GM21786 (cell line): ENCODE measurements around the gene GIT1.

Experiments
- ATAC-seq: cut with Tn5 transposase; IDR thresholded peaks from one replicate; pipeline ENCODE4 v1.9.1; 2021; ENCODE audit not compliant: unreplicated experiment

GIT1 gene

GRCh38 chr17:29594519-29595090 lies 5.2 kb upstream of the GIT1 start:
- ATAC-seq, result no peak

GRCh38 chr17:29593591-29594518 lies 4.4 kb upstream of the GIT1 start:
- ATAC-seq, result no peak

GRCh38 chr17:29592850-29593551 lies 3.6 kb upstream of the GIT1 start, which contains the start of gene ANKRD13B:
Gene ANKRD13B (plus strand): TSS chr17:29593132. CDS start chr17:29593622, 490 bp downstream.
- ATAC-seq, result no peak

GRCh38 chr17:29591737-29592608 lies 2.5 kb upstream of the GIT1 start:
- ATAC-seq, result no peak

- ATAC-seq, result no peak
Measured at GRCh38 chr17:29591146-29591736, 1.8 kb upstream of the GIT1 start.

- ATAC-seq, result no peak
Measured at GRCh38 chr17:29590411-29591145, 1.1 kb upstream of the GIT1 start.

- no peak for ATAC-seq
Measured at GRCh38 chr17:29588562-29589411, 661 bp downstream of the GIT1 start.

- no peak for ATAC-seq
Measured at GRCh38 chr17:29588017-29588561, 1.4 kb downstream of the GIT1 start.

GRCh38 chr17:29587591-29587990 lies 1.9 kb downstream of the GIT1 start:
- no peak for ATAC-seq

- no peak for ATAC-seq
Measured at GRCh38 chr17:29586676-29587469, 2.6 kb downstream of the GIT1 start.

- ATAC-seq, result no peak
Measured at GRCh38 chr17:29585080-29585751, 4.2 kb downstream of the GIT1 start.

GRCh38 chr17:29584452-29585079 lies 4.9 kb downstream of the GIT1 start:
- no peak for ATAC-seq

GRCh38 chr17:29583324-29584248 lies 5.9 kb downstream of the GIT1 start:
- no peak for ATAC-seq

- ATAC-seq, result no peak
Measured at GRCh38 chr17:29582772-29583171, 6.7 kb downstream of the GIT1 start.

- no peak for ATAC-seq
Measured at GRCh38 chr17:29582254-29582765, 7.1 kb downstream of the GIT1 start.
